ENCODE data around the gene UNC119.

UNC119 gene

DNA sequence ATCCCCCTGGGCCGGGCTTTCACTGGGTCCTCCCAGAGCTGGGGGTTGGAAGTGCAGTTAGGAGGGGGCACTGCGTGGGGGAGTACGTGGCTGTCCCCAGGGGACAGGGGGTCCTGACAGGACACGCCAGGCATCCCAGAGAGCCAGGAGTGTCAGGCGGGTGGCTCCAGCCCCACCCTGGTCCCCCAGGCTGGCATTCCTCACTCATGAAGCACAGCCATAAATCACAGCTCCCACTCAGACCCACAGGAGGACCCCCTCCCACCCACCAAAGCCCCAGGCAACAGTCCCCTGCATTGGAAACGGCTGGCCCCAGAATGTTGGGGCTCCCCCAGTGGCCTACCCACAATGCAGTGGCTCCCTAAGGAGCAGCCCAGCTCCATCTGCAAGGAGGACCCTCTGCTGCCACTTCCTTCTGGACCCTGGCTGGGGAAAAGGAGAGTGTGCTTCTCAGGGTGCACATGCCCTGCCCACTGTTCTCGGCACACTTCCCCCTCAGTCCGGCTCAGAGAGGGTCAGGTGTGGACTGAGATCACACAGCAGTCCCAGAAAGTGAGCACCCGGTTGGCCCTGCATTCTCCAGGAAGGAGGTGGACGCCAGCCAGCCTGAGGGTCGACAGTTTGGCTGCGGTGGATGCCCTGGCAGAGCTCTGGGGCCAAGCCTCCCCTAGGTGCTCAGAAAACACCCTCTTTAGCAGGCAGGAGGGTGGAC, 53.6 kb downstream of the UNC119 start:
- DNase-seq (no peak), ATAC-seq (no peak)

DNA sequence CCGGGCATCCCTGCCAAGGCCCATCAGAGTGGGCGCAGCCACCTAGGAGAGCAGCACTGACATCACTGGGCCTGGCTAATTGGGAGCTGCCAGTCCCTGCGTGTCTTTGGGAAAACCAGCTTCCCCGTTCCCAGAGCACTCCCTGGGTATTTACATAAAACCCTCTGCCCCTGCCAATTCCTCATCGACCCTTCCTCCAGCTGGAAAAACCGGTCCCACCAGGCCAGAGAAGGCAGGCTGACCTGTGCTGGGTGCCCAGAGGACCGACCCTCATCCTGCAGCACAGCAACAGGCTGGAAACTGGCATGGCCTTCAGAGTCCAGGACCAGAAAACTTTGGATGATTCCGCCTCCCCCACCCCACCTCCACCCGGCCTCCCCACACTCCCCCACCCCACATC, 54.5 kb downstream of the UNC119 start:
- DNase-seq (no peak), ATAC-seq (no peak)

Data from stimulated activated naive CD8-positive, alpha-beta T cell treated with anti-CD3 and anti-CD28 coated beads, Interleukin-15, Interleukin-2, amounts not matched to agents 100 U/mL and 50 U/mL, for 24 hours (primary cell).